ENCODE results near the gene PHF2.

DNA sequence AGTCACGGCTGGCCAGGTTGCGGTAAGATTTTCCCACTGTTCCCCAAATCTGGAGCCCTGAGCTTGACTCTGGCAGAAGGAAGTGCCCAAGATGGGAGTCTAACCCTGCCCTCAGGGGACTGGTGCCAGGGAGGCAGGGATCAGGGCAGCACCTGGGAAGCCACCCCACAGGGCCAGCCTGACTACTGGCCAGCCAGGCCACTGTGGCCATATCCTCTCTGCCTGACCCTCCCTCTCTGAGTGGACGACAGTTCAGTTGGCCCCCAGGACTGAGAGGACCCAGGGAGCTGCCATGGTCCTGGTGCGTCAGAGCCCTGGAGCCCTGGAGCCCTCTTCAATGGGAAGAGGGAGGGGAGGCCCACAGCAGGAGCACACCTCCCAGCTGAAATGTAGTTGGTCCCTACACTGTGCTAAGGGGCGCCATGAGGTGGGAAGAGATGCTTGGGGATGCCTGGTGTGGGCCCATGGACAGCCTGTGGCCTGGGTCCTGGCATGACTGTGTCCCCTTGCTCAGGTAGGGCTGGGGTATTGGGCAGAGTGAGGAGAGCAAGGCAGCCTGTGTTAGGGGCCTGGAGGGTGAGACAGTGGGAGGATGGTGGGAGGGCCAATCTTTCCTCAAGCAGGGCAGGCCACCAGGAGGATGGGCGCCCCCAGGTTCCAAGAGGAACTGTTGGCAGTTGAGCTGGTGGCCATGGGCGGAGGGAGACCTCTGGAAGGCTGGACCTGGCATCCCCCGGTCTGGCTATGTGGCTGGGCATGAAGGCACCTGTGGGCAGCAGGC, 81.1 kb downstream of the PHF2 start:
- TF ChIP-seq, protein P1, sequence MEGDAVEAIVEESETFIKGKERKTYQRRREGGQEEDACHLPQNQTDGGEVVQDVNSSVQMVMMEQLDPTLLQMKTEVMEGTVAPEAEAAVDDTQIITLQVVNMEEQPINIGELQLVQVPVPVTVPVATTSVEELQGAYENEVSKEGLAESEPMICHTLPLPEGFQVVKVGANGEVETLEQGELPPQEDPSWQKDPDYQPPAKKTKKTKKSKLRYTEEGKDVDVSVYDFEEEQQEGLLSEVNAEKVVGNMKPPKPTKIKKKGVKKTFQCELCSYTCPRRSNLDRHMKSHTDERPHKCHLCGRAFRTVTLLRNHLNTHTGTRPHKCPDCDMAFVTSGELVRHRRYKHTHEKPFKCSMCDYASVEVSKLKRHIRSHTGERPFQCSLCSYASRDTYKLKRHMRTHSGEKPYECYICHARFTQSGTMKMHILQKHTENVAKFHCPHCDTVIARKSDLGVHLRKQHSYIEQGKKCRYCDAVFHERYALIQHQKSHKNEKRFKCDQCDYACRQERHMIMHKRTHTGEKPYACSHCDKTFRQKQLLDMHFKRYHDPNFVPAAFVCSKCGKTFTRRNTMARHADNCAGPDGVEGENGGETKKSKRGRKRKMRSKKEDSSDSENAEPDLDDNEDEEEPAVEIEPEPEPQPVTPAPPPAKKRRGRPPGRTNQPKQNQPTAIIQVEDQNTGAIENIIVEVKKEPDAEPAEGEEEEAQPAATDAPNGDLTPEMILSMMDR (conservative IDR thresholded peaks at IDR 0.05; ENCODE audit: low read length): no peak
- TF ChIP-seq EZH2phosphoT487 (IDR thresholded peaks at IDR 0.05; ENCODE audit: borderline replicate concordance, low read depth, low read length): no peak
